ENCODE data around the gene IZUMO4. TPM values are rescaled to one million over a fixed set of nuclear protein-coding genes. Genes with fewer than 3 reads are reported as not detected.
A peak's percentile ranks its signal among the peaks of the same experiment; 100 is the strongest.

Gene IZUMO4
- total RNA-seq, 6 donors from 2014 or later, result 0.59 to 61.8 (median 6.4) TPM

GRCh38 chr19:2115911-2116426, 19.3 kb downstream of the IZUMO4 start:
- peaks cover 77 to 100% (median 99%) of the 10 kb centered on the region in 4 donors for H3K36me3 ChIP-seq
- H3K4me3 ChIP-seq, result no peak overlapping the region
- H3K9me3 ChIP-seq, result no peaks in the 10 kb centered on the region
- TF ChIP-seq CTCF (IDR thresholded peaks at IDR 0.05), result no peak
- no peak for TF ChIP-seq POLR2AphosphoS5 (IDR thresholded peaks at IDR 0.05)
- TF ChIP-seq POLR2A (IDR thresholded peaks at IDR 0.05), result no peak
- no peak for TF ChIP-seq EP300 (IDR thresholded peaks at IDR 0.05)
- no peak for ATAC-seq (ENCODE audit: low FRiP score in 2 of 2)
- H3K27me3 ChIP-seq, result no peaks in the 10 kb centered on the region
- peak in 1 of 2 donors; percentile 68 for DNase-seq
- no peak overlapping the region for H3K27ac ChIP-seq
- H3K4me1 ChIP-seq, result no peaks in the 10 kb centered on the region
- 93 to 95% methylated on average over 23 to 24 of the region's 24 CpGs for WGBS, 2 donors

- peaks cover 77 to 100% (median 99%) of the 10 kb centered on the region in 4 donors for H3K36me3 ChIP-seq
Measured at GRCh38 chr19:2116507-2116906, 19.8 kb downstream of the IZUMO4 start.

GRCh38 chr19:2117215-2117960, 20.7 kb downstream of the IZUMO4 start:
- DNase-seq (peak in 1 of 2 donors; percentile 79), ATAC-seq (ENCODE audit: low FRiP score in 2 of 2) (no peak)
- H3K9me3 ChIP-seq, result no peaks in the 10 kb centered on the region
- WGBS, 2 donors, result 95 to 97% methylated on average over 7 to 23 of the region's 27 CpGs
- no peaks in the 10 kb centered on the region for H3K4me1 ChIP-seq
- H3K4me3 ChIP-seq, result no peak overlapping the region
- H3K27ac ChIP-seq, result no peak overlapping the region
- no peaks in the 10 kb centered on the region for H3K27me3 ChIP-seq
- peaks cover 74 to 100% (median 99%) of the 10 kb centered on the region in 4 donors for H3K36me3 ChIP-seq
- TF ChIP-seq EP300 (IDR thresholded peaks at IDR 0.05) (no peak), POLR2A (IDR thresholded peaks at IDR 0.05) (no peak), POLR2AphosphoS5 (IDR thresholded peaks at IDR 0.05) (no peak), CTCF (IDR thresholded peaks at IDR 0.05) (no peak)

More at GRCh38 chr19:2116507-2116906, 19.8 kb downstream of the IZUMO4 start:
- Histone ChIP-seq H3K27ac (no peak overlapping the region), H3K9me3 (no peaks in the 10 kb centered on the region), H3K27me3 (no peaks in the 10 kb centered on the region), H3K4me3 (no peak overlapping the region), H3K4me1 (no peaks in the 10 kb centered on the region)
- peak in 1 of 2 donors; percentile 76 for DNase-seq
- TF ChIP-seq CTCF (IDR thresholded peaks at IDR 0.05) (no peak), POLR2AphosphoS5 (IDR thresholded peaks at IDR 0.05) (no peak), EP300 (IDR thresholded peaks at IDR 0.05) (no peak), POLR2A (IDR thresholded peaks at IDR 0.05) (no peak)
- 91 to 93% methylated on average over 11 to 16 of the region's 25 CpGs for WGBS, 2 donors
- no peak for ATAC-seq (ENCODE audit: low FRiP score in 2 of 2)

- WGBS, 2 donors, result 85% methylated on average over 13 of the region's 18 CpGs; no CpG with 5 or more reads in 1 of the 2 donors
- no peak overlapping the region for H3K27ac ChIP-seq
- no peak overlapping the region for H3K4me3 ChIP-seq
- ATAC-seq (ENCODE audit: low FRiP score in 2 of 2) (no peak), DNase-seq (peak in 1 of 2 donors; percentile 56)
- H3K36me3 ChIP-seq, result peaks cover 72 to 100% (median 99%) of the 10 kb centered on the region in 4 donors
- H3K4me1 ChIP-seq, result no peaks in the 10 kb centered on the region
- no peaks in the 10 kb centered on the region for H3K9me3 ChIP-seq
- TF ChIP-seq POLR2AphosphoS5 (IDR thresholded peaks at IDR 0.05) (no peak), EP300 (IDR thresholded peaks at IDR 0.05) (no peak)
- H3K27me3 ChIP-seq, result no peaks in the 10 kb centered on the region
Measured at GRCh38 chr19:2118438-2118837, 21.7 kb downstream of the IZUMO4 start.

- Histone ChIP-seq H3K4me3 (no peak overlapping the region), H3K36me3 (peaks cover 57 to 100% (median 97%) of the 10 kb centered on the region in 4 donors), H3K27ac (no peak overlapping the region), H3K4me1 (no peaks in the 10 kb centered on the region), H3K9me3 (no peaks in the 10 kb centered on the region), H3K27me3 (no peaks in the 10 kb centered on the region)
- WGBS, 2 donors, result 88 to 95% methylated on average over 15 to 29 of the region's 31 CpGs
- ATAC-seq (ENCODE audit: low FRiP score in 2 of 2) (no peak), DNase-seq (peak in 1 of 2 donors; percentile 66)
- TF ChIP-seq EP300 (IDR thresholded peaks at IDR 0.05), result no peak
- TF ChIP-seq CTCF (IDR thresholded peaks at IDR 0.05), result no peak
- no peak for TF ChIP-seq POLR2A (IDR thresholded peaks at IDR 0.05)
- no peak for TF ChIP-seq POLR2AphosphoS5 (IDR thresholded peaks at IDR 0.05)
Measured at GRCh38 chr19:2119921-2120785, 23.4 kb downstream of the IZUMO4 start.
